Right lobe of liver (tissue), 6 donors: ENCODE results near the gene MAP2K2. TPM values are rescaled to one million over a fixed set of nuclear protein-coding genes. Genes with fewer than 3 reads are reported as not detected.

Experiments
- ATAC-seq, 4 donors: fragments of 200-7000 bp; cut with Tn5 transposase; one replicate each; pipeline ENCODE4 v1.9.1; 2020; ENCODE audit warnings: mild to moderate bottlenecking in 4 of 4, moderate library complexity in 4 of 4
- DNase-seq, 3 donors: peaks; one replicate each; pipeline ENCODE4 v3.0.0-alpha.2; 2020
- H3K27ac ChIP-seq, 3 donors: fragments of 200-600 bp; one replicate each; pipeline ENCODE4 v1.8.0; 2022
- H3K27me3 ChIP-seq, 2 donors: fragments of 200-600 bp; one replicate each; pipeline ENCODE4 v1.8.0; 2022
- H3K36me3 ChIP-seq, 4 donors: fragments of 200-600 bp; sonication (generic) in 1 of 4; one replicate each; pipeline versions ENCODE4 v1.5.1 to v1.8.0; 2017 to 2022; ENCODE audit warnings: control low read depth in 1 of 4
- H3K4me1 ChIP-seq, 4 donors: fragments of 200-600 bp; sonication (generic) in 1 of 4; one replicate each; pipeline versions ENCODE4 v1.5.1 to v1.8.0; 2017 to 2022; ENCODE audit warnings: control low read depth in 1 of 4
- H3K4me3 ChIP-seq, 3 donors: fragments of 200-600 bp; one replicate each; pipeline ENCODE4 v1.8.0; 2022
- H3K9me3 ChIP-seq, 4 donors: fragments of 200-600 bp; sonication (generic) in 1 of 4; one replicate each; pipeline versions ENCODE4 v1.5.1 to v1.8.0; 2017 to 2022; ENCODE audit warnings: control low read depth in 1 of 4
- POLR2A ChIP-seq: fragments of 450-650 bp; IDR thresholded peaks from one replicate; pipeline ENCODE4 v1.6.1; 2017; ENCODE audit warnings: antibody characterized with exemption, mild to moderate bottlenecking
- WGBS: methylation state at CpG from one replicate; pipeline ENCODE4 v1.1.6; 2018; ENCODE audit warnings: low coverage, low lambda C conversion rate; ENCODE audit not compliant: insufficient coverage; ENCODE audit errors: missing lambda C conversion rate; 5-methylcytosine and 5-hydroxymethylcytosine counted together
- intact Hi-C, 2 donors: fragments of 100-400 bp; cut with DNase I; formaldehyde crosslinking; loops; one replicate each; pipeline versions ENCODE4 v1.11.2 to v1.14.1; 2022
- total RNA-seq, 6 experiments: library from RNA; depleted of rRNA in 2 of 6; stranded (reverse); fragments of >200 nt in 2 of 6; fragmentation: NEBNext Ultra II Directional in 3 of 6; extraction: Animal tissue kit (Norgen Biotek cat#: 25700) in 3 of 6; gene quantifications; one replicate each; pipeline versions ENCODE4 v1.1.0 to v1.2.4, GENCODE V29; 2016 to 2023
- TF ChIP-seq, protein P1 (sequence below), 4 donors: fragments of 200-600 bp in 3 of 4; fragments of 450-650 bp in 1 of 4; IDR thresholded peaks; one replicate each; pipeline versions ENCODE4 v1.5.1 to v1.8.0; 2016 to 2022; ENCODE audit warnings: antibody characterized with exemption in 4 of 4, mild to moderate bottlenecking in 2 of 4
- donor health status: DM: no; HTN: yes; CAD: no.
- donor health status: DM: no; HTN: no; CAD: no.
- donor health status: DM: no; HTN: no; CAD: no.
- donor health status: DM: no; HTN: yes; CAD: no.
- donor health status: DM: no; HTN: yes; CAD: no.

The MAP2K2 gene
- total RNA-seq, 6 experiments from 2014 or later: 50.2 to 75.7 (median 59.8) TPM

DNA sequence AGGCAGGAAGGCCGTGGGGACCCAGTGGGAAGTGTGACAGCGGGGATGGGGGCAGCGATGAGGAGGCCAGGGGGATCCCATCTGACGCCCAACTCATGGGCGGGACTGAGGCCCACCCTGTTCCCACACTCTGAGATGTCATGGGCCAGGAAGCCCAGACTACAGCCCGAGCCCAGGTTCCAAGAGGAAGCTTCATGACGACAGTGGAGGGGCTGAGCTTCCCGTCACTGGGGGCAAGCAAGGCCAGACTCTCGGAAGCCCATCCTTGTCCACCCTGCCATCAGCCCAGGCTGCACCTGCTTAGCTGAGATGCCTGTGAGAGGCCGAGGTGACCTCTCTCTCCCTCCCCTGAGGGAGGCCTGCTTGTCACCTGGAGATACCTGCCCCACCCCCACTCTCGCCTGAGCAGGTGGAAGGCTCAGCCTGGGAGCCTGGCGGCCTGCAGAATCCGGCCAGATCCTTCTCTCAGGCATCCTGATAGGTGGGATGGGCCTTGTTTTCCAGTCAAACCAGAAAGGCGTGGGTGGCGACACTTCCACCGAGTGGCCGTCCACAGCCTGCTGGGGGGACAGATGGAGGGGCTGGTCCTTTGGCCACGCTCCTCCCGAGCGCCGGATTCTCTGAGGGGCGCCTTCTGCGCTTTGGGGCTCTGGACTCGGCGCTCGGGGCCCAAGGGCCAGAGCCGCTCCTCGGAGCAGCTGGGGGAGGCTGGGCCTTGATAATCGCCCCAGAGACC lies 62.1 kb downstream of the MAP2K2 start:
- 0% methylated on average over 5 of the region's 29 CpGs for WGBS
- H3K4me1 ChIP-seq: peaks cover 0 to 66% (median 35%) of the 10 kb centered on the region in 4 donors
- TF ChIP-seq, protein P1, sequence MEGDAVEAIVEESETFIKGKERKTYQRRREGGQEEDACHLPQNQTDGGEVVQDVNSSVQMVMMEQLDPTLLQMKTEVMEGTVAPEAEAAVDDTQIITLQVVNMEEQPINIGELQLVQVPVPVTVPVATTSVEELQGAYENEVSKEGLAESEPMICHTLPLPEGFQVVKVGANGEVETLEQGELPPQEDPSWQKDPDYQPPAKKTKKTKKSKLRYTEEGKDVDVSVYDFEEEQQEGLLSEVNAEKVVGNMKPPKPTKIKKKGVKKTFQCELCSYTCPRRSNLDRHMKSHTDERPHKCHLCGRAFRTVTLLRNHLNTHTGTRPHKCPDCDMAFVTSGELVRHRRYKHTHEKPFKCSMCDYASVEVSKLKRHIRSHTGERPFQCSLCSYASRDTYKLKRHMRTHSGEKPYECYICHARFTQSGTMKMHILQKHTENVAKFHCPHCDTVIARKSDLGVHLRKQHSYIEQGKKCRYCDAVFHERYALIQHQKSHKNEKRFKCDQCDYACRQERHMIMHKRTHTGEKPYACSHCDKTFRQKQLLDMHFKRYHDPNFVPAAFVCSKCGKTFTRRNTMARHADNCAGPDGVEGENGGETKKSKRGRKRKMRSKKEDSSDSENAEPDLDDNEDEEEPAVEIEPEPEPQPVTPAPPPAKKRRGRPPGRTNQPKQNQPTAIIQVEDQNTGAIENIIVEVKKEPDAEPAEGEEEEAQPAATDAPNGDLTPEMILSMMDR (IDR thresholded peaks at IDR 0.05): no peak
- no peak for TF ChIP-seq POLR2A
- peak overlapping the region; percentile 86 to 94 (median 93) for H3K27ac ChIP-seq
- intact Hi-C loops: loop anchor here (10.0 kb wide), 2 partner anchors 47 to 57 kb away; partner anchors contain the start of gene PIAS4 (in 1 of the 2)
- no peaks in the 10 kb centered on the region for H3K27me3 ChIP-seq
- DNase-seq: peak; percentile 73 to 81 (median 81)
- no peaks in the 10 kb centered on the region for H3K9me3 ChIP-seq
- ATAC-seq: peak in 2 of 4 donors; percentile 1 to 4
- H3K4me3 ChIP-seq: peak overlapping the region; percentile 33 to 58 (median 48)
- no peaks in the 10 kb centered on the region for H3K36me3 ChIP-seq

GRCh38 chr19:4061178-4061682 lies 62.7 kb downstream of the MAP2K2 start:
- H3K27ac ChIP-seq: peak overlapping the region; percentile 86 to 94 (median 93)
- TF ChIP-seq, protein P1 (IDR thresholded peaks at IDR 0.05): no peak
- peak; percentile 57 for TF ChIP-seq POLR2A
- H3K4me1 ChIP-seq: peaks cover 0 to 66% (median 35%) of the 10 kb centered on the region in 4 donors
- no peaks in the 10 kb centered on the region for H3K9me3 ChIP-seq
- DNase-seq: peak; percentile 93 to 97 (median 94)
- 18% methylated on average over 7 of the region's 23 CpGs for WGBS
- H3K4me3 ChIP-seq: peak overlapping the region; percentile 33 to 58 (median 48)
- intact Hi-C loops: loop anchor here (10.0 kb wide), 2 partner anchors 46 to 56 kb away; partner anchors contain the start of gene PIAS4 (in 1 of the 2)
- H3K36me3 ChIP-seq: no peaks in the 10 kb centered on the region
- H3K27me3 ChIP-seq: no peaks in the 10 kb centered on the region
- ATAC-seq: peak; percentile 47 to 60 (median 56)

- H3K9me3 ChIP-seq: no peaks in the 10 kb centered on the region
- no peaks in the 10 kb centered on the region for H3K36me3 ChIP-seq
- DNase-seq: no peak
- no peaks in the 10 kb centered on the region for H3K27me3 ChIP-seq
- intact Hi-C loops: loop anchor here (10.0 kb wide), 2 partner anchors 46 to 56 kb away; partner anchors contain the start of gene PIAS4 (in 1 of the 2)
- TF ChIP-seq, protein P1 (IDR thresholded peaks at IDR 0.05): no peak
- TF ChIP-seq POLR2A: no peak
- peak overlapping the region; percentile 86 to 94 (median 93) for H3K27ac ChIP-seq
- ATAC-seq: no peak
- H3K4me1 ChIP-seq: peaks cover 0 to 66% (median 35%) of the 10 kb centered on the region in 4 donors
- 0% methylated on average over 1 of the region's 16 CpGs for WGBS
- H3K4me3 ChIP-seq: peak overlapping the region; percentile 33 to 58 (median 48)
Measured at GRCh38 chr19:4060621-4061177, 63.2 kb downstream of the MAP2K2 start.

GRCh38 chr19:4059891-4060620 lies 63.9 kb downstream of the MAP2K2 start:
- TF ChIP-seq, protein P1 (IDR thresholded peaks at IDR 0.05): no peak
- TF ChIP-seq POLR2A: peak; percentile 14
- intact Hi-C loops: loop anchor here (10.0 kb wide), 2 partner anchors 45 to 55 kb away; partner anchors contain the start of gene PIAS4 (in 1 of the 2)
- peak in 2 of 3 donors; percentile 62 to 69 for DNase-seq
- no peak for ATAC-seq
- peak overlapping the region; percentile 86 to 94 (median 93) for H3K27ac ChIP-seq
- peak overlapping the region in 1 of 3 donors; percentile 33 for H3K4me3 ChIP-seq
- 39% methylated on average over 12 of the region's 42 CpGs for WGBS
- H3K27me3 ChIP-seq: no peaks in the 10 kb centered on the region
- no peaks in the 10 kb centered on the region for H3K9me3 ChIP-seq
- peaks cover 0 to 2% (median under 1%) of the 10 kb centered on the region in 4 donors for H3K36me3 ChIP-seq
- H3K4me1 ChIP-seq: peaks cover 0 to 66% (median 35%) of the 10 kb centered on the region in 4 donors
